GM08714 (cell line): ENCODE measurements around the gene KIF5C.

Experiments
- H3K4me3 ChIP-seq: fragments of 200-500 bp; sonication (Bioruptor generic); 2 replicates; pipeline ENCODE4 v1.5.1; 2014; ENCODE audit warnings: mild to moderate bottlenecking, low read length, inconsistent platforms
- ZNF274 ChIP-seq: IDR thresholded peaks from 2 replicates; pipeline ENCODE4 v1.6.1; 2012; ENCODE audit warnings: mild to moderate bottlenecking, low read depth, low read length

KIF5C gene

DNA sequence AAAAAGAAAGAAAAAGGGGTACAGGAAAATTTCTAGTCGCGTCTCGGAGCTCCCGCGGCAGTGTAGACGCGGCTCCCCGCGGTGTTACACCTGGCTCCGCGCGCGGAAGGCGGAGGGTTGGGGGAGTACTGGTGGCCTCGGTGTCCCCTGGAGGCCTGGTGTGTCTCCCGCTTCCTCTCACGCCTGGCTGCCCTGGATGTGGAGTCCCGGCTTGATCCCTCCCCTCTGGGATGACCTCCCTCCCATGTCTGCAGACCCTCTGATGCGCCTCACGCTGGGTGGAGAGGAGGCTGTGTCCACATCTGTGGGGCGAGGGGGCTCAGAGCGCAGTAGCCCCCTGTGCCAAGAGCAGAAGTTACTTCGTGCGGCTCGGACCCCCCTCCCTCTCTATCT, 1.2 kb downstream of the KIF5C start:
- TF ChIP-seq ZNF274: no peak
- peak overlapping the region; percentile 25 for H3K4me3 ChIP-seq

GRCh38 chr2:148876595-148877402, 1.8 kb downstream of the KIF5C start:
- TF ChIP-seq ZNF274: no peak

GRCh38 chr2:148877403-148877740, 2.3 kb downstream of the KIF5C start:
- H3K4me3 ChIP-seq: no peak overlapping the region
- TF ChIP-seq ZNF274: no peak

More at GRCh38 chr2:148876595-148877402, 1.8 kb downstream of the KIF5C start:
- H3K4me3 ChIP-seq: no peak overlapping the region

DNA sequence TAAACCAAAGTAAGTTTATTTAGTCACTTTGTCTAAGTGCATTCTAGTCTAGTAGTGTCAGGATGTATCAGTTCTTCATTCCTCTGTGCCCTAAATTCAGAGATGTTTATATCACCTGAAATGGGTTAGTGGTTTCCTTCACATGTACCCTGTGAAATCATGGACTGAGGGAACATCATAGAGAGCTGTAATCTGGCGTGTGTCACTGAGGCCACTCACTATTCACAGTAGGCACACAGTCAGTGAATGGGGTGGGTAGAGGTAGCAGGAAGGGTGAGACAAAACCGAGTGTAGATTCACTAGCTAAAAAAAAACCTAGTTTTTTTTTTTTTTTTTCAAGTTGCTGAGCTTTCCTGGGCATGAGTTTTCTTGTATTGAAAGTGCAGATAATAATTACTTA, 5.6 kb downstream of the KIF5C start:
- no peak overlapping the region for H3K4me3 ChIP-seq
- TF ChIP-seq ZNF274: no peak

DNA sequence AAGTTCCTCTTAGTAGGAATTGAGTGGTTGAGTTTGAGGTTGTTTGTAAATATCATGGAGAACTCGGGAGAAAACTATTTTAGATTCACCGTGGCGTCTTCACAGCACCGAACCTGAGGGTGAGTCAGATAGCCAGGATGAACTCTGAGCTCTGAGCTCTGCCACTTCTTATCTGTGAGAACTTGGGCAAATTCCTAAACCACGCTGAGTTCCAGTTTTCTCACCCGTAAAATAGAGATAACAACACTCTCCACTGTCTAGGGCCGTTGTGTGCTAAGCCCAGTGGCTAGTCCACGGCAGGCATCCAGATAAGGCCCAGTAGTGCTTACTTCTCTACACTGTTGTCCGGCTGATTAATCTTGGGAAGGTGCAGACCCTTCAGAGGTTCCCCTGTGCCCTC, 7.0 kb downstream of the KIF5C start:
- H3K4me3 ChIP-seq: no peak overlapping the region
- TF ChIP-seq ZNF274: no peak

DNA sequence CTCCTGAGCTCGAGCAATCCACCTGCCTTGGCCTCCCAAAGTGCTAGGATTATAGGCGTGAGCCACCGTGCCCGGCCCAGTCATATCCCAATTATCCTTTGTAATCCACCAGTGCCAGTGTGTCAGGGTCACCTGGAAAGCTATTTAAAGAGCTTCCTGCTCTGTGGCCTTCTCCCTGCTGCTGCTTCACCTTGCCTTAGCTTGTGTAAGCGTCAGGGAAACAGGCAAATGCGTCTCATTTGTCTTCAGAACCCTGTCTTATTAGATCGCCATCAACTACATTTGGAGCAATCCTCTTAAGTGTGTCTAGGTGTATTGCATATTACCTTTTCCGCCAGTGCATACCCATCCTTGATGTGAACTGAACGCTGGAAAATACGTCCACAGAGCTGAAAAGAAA, 10.2 kb downstream of the KIF5C start:
- H3K4me3 ChIP-seq: no peak overlapping the region
- no peak for TF ChIP-seq ZNF274

DNA sequence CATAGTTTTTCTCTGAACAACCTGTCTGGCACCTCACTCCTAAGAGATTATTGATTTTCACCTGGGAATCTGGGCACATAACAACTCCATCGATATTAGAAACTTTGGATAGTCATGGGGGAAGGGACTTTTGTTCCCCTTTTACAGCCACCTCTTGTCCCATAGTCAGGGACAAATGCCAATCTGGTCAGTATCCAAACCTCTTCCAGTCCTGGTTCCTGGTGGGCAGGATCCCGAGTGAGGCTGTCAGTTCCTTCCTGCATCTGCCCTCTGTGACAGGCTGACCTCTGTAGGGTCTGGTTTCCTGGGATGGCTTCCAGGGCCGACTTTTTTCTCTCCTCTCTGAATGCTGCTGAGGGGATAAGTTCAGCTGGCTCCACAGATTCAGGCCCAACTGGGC, 11.0 kb downstream of the KIF5C start:
- TF ChIP-seq ZNF274: no peak
- H3K4me3 ChIP-seq: no peak overlapping the region

DNA sequence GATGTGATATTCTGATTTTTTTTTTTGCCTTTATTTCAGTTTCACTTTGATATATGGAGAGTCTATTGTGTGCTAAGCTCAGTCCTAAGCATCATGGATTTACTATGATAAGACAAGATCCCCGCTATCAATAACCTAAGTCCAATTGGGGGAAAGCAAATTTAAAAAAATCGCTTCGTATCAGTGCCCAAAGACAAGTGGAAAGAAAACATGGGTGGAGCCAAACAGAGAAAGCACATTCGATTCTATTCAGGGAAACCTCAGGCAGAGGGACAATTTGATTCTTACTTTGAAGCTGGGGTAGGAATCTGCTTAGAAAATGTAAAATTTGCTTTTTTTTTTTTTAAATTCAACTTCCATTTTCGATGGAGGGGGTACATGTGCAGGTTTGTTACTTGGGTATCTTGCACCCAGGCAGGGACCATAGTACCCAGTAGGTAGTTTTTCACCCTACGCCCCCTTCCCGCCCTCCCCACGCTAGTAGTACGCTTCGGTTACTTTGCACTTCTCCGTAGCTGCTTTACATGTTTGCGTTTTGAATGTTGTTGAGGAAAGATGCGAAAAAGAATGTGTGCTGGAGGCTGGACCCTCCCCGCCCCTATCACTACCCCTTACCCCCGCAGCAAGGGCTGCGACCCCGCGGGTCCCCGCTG, 12.4 kb downstream of the KIF5C start:
- TF ChIP-seq ZNF274: no peak
- H3K4me3 ChIP-seq: peak overlapping the region; percentile 2; the same call in 1 of the 2 replicates

DNA sequence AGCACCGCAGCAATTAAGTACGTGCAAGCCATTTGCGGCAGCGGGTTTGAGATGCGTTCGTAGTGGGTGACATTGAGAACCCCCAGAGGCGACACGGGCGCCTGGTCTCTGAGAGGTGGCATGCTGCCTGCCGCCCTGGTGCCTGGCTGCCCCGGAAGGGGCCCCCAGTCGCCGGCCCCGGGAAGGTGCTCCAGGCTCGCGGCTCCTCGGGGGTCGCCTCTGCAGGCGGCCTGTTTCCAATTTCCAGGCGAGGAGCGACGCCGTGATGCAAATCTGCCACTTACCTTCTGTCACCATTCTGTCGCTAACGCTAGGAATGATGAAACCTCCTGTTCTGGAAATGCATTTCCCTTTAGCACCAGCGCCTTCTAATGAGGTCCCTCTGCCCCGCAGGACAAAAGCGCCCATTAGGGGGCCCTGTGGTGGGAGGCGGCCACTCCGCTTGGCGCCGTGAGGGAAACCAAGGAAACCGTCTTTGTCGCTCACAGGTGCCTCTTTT, 13.0 kb downstream of the KIF5C start:
- peak overlapping the region; percentile 8; the same call in 1 of the 2 replicates for H3K4me3 ChIP-seq
- TF ChIP-seq ZNF274: no peak

GRCh38 chr2:148888986-148889385, 14.0 kb downstream of the KIF5C start:
- no peak overlapping the region for H3K4me3 ChIP-seq
- TF ChIP-seq ZNF274: no peak

DNA sequence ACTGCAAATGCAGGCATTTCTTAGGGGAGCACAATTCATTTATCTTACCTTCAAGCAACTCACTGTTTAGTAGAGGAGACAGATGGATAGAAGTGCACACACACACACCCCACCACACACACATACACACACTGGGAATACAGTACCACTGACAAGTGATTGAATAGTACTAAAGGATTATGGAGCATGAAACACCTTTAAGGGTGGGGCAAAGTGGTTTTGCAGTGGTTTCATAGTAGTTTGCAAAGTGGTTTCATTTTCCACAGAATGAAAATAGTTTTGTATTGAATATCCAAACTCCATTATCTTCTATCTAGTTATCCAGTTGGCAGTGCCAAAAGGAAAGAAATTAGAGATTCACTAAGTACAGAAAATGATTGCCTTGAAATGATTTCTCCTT, 18.9 kb downstream of the KIF5C start:
- no peak for TF ChIP-seq ZNF274
- H3K4me3 ChIP-seq: no peak overlapping the region

DNA sequence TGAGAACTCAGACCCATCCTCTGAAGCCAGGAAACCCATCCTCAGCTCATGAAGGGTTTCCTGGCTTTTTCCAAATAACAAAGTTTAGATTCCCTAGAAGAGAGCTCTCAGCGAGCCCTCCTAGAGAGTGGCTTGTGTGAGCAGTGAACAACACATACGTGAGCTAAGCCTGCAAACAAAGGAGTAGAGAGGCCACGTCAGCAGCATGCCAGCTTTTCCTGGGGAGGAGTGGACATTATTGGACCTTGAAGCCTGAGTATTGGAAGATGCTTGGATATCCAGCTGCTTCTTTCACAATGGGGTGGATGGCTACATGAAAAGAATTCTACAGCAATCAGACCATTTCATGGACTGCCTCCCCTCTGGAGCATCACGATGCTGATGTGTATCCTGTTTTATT, 21.1 kb downstream of the KIF5C start:
- no peak overlapping the region for H3K4me3 ChIP-seq
- no peak for TF ChIP-seq ZNF274

DNA sequence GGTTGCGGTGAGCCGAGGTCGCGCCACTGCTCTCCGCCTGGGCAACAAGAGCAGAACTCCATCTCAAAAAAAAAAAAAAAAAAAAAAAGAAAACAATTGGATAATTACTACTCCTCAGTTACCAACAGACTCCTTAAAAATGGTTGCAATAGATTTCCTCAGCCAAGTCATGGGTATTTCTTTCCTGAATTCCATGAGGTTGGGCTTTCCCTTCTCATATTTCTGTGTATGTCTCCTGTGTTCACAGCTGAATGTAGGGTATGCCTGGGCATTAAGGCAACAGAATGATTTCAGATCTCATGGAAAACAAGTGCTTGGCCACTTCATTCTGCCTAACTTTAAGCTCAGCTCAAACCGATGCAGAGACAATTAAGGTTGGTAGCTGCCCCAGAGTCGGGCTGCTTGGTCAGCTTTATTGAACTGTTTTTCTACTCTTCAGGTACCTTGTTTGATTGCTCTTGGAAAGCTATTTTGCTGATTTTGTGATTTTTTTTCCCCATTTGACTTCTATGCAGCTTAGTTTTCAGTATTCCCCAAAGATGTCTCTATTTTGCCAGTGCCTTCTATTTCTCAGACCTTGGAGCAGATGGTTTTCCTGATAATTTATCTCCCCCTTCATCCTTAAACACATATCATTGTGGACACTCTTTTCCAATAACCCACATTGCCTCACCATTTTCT, 24.8 kb downstream of the KIF5C start:
- no peak overlapping the region for H3K4me3 ChIP-seq
- TF ChIP-seq ZNF274: no peak

DNA sequence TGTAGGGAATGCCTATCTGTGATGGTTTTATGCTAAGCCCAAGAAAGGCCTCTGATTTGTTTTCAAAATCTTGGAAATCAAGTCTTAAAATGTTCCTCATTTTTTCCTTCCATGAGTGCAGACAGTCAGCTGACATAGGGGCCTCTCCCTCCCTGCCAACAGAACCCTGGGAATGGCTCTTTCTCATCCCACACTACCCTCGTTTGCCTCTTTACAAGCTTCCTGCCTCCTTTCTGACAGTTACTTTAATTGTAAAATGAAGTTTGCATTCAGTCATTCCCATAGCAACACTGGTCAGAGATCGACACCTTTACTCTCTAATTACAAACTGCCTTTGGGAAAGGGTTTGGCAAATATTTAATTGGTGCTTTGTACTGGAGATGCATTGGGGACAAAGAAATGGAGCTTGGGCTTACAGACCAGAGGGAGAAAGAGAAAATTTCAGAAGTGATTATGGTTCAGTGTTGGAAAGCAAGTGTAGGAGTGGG, 25.4 kb downstream of the KIF5C start:
- H3K4me3 ChIP-seq: no peak overlapping the region

GRCh38 chr2:148901142-148901541, 26.1 kb downstream of the KIF5C start:
- no peak for TF ChIP-seq ZNF274
- H3K4me3 ChIP-seq: no peak overlapping the region

More for the DNA sequence above, 25.4 kb downstream of the KIF5C start:
- no peak for TF ChIP-seq ZNF274

- no peak overlapping the region for H3K4me3 ChIP-seq
- no peak for TF ChIP-seq ZNF274
Measured at GRCh38 chr2:148902798-148903197, 27.8 kb downstream of the KIF5C start.
